ENCODE results near the gene SFT2D1.

DNA sequence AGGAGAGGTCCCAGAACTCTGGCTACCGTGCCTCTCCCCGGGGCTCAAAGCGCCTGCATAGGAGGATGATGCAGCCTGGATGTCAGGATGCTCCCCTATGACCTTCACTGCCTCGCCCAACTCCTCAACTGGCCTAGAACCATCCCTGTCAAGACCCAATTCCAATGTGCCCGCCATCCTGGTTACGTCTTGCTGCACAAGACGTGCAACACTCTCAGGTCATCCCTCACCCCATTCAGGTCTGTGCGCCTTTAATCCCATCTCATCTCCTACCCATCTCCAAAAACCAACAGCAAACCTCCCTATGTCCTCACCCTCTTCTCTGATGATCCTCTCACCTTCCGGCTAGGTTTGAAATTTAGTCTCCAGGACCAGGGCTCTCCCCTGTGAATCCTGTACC, 3.5 kb downstream of the SFT2D1 start:
- TF ChIP-seq POLR2A (IDR thresholded peaks at IDR 0.05) (no peak), POLR2AphosphoS5 (IDR thresholded peaks at IDR 0.05) (no peak)
- TF ChIP-seq, protein P1, sequence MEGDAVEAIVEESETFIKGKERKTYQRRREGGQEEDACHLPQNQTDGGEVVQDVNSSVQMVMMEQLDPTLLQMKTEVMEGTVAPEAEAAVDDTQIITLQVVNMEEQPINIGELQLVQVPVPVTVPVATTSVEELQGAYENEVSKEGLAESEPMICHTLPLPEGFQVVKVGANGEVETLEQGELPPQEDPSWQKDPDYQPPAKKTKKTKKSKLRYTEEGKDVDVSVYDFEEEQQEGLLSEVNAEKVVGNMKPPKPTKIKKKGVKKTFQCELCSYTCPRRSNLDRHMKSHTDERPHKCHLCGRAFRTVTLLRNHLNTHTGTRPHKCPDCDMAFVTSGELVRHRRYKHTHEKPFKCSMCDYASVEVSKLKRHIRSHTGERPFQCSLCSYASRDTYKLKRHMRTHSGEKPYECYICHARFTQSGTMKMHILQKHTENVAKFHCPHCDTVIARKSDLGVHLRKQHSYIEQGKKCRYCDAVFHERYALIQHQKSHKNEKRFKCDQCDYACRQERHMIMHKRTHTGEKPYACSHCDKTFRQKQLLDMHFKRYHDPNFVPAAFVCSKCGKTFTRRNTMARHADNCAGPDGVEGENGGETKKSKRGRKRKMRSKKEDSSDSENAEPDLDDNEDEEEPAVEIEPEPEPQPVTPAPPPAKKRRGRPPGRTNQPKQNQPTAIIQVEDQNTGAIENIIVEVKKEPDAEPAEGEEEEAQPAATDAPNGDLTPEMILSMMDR (IDR thresholded peaks at IDR 0.05): no peak
